ENCODE data around the gene LCLAT1.

Gene LCLAT1

DNA sequence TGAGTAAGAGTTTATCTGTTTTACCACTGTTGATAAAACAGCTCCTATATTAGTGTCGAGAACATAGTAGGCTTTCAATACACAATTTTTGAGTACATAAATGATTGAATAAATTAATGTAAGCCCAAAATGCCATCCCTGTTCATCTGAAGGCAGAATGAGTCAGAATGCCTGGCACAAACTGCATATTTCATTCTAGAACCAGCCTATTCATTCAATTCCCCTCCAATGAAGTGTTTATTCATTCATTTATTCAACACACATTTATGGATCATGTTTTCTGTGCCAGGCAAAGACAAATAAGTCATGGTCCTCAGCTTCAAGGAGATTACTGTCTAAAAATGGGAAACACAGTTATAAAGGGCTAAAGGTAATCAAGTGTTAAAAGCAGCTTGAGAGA is 22.8 kb upstream of the LCLAT1 start:
- DNase-seq = no peak

DNA sequence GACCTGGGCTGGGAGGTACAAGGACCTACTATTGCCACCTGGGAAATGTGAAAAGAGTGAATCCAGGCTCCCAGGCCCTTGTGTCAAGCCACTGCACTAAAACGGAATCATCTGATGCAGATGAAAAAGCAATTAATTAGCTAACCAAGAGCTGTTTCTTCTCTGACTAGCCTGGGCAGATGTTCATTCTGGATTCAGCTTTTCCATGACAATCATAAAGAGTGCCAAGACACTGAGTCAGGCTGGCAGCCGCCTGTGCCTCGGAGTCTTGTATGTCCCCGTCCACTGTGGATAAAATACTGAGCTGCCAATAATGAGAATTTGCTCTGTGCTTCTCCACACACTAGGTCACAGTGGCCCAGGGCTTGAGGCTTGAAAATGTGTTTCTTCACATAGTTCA is 21.7 kb upstream of the LCLAT1 start:
- no peak for DNase-seq

DNA sequence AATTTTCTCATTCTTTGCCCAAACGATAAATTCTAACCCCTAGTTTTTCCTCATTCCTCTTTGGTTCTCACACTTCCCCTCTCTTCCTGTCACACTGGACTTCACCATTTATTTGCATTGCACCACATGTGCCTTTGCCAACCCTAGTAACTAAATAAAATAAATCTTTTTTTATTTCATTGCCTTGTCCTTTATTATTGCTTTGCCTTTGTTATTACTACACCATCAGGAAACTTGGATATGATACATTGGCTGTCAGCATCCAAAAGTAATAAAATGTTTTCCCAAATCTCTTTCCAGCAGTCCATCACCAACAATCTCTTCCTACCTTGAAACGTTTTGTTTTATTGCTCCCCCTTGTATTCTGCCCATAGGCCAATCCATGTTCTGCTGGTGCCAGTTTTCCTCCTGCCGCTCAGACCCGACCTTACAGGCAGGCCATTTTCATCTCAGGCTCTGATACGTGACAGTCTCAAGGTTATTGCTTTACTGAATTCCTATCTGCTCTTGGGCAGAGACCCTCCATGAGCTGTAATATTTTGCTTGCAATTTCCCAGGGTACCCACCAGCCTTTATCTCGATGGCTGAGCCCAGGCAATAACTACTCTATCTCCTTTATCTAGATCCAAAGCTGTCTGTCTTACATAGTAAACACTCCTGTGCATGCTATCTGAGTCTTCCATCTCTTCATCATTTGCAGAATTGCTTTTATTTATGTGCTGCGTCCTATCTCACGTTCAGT is 19.3 kb upstream of the LCLAT1 start:
- DNase-seq = no peak

DNA sequence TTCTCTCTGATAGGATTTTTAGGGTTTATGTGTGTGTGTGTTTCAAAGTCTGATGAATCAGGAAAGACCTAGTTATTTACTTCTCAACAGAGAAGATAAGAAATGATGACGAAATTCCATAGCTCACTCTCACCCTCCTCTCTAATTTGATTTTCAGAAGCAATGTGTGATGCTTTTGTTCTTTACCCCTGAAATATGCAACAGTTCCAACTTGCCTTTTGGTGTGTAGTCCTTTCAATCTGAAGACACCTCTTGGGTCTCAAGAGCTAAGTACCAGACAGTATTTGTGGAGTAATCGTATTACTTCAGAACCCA is 18.7 kb upstream of the LCLAT1 start:
- no peak for DNase-seq

DNA sequence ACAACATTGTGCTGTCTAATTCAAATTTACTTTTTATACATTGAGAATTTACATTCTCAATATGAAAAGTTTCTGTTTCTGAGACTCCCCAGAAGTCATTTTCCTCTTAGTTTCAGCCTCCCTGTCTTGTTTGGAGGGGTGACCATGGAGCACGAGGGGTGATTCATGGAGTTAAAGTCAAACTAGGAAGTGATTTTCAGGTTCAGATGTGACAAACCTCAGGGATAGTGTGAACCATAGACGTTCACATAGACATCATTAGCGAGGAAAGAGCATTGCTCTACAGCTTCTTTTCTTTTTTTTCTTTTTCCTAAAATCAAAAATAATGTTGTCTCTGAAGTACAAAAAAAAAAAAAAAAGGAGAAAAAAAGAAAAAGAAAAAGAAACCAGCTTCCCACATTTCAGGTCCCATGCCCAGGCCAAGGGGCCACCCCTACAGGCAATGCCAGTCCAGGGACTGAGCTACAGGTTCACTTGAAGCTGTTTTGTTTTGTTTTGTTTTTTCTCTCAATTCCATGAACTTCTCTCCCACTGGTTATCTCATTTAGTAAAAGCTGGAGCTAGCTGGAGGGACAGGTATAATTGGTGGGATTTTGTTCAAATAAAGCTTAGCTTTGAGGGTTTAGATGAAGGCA is 18.1 kb upstream of the LCLAT1 start:
- DNase-seq = no peak

DNA sequence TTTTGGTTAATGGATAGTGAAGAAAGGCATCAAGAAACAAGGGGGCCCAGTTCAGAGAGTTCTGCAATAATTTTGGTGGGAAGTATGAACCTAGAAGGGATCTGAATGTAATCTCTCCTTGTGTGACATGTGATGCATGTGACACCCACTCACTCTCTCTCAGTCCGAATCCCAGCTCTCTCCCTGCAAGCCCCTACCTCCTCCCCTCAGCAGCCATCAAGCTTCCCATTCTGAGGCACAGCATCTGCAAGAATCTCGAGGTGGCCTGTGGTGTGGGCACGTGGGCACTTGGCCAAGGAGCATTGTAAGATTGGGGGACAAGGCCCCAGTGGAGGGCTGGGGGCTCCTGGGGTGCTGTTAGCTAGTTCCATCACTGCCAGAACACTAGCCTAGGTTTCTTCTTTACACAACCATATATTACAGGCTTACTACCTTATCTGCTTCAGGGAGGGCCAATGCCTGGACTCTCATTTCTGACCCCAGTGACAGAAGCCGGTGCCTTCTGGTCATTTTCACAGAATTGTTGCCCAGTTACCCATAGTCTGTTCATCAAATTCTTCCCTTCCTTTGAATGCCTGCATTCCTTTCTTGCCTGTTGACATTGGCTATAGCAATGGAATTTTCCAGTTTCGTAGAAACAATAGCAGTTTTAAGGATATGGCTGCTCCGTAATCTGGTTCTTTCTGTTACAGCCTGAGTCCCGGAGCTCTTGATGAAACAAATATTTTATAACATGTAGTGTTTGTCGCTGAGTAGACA is 13.3 kb upstream of the LCLAT1 start:
- DNase-seq = no peak

DNA sequence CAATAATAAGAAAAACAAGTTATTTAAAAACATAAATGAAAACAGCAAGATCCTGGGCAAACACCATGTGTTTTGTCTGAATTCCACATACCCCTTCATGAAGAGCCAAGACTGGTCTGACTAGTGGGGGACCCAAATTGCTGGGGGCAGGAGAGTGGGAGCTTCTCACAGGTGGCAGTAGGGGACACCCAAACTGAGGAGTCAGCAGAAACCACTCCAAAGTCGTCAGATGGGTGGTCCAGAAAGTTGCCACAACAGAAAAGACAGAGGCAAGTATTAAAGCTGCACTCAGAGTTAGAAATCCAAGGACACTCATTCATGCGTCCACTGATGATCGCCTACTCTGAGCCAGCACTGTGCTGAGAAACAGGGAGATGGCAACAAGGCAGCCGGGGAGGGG is 12.3 kb upstream of the LCLAT1 start:
- no peak for DNase-seq

DNA sequence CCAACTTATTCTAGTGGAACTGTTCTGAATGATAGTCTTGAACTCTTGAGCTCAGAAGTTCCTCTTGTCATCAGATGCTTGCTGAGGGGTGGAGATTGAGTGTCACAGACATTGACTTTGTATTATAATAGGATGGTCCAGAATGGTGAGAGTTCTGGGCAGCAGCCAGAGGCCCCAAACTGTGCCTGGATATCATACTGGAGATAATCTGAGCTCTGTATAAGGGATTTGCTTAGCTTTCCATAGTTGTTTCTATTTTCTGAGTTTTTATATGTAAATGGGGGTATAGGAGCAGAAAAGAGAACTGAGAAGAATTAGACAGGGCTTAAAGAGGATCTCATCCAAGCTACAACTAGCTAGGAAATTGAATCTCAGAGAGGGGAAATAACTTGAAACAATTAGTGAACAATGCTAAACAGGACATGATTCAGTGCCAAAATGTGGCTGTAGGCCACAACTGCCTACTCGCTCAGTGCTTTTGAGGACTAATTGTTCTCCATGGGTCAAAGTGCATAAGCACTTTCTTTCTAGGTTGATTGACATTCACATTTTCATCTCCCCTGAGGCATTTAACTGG is 10.1 kb upstream of the LCLAT1 start:
- DNase-seq = no peak

DNA sequence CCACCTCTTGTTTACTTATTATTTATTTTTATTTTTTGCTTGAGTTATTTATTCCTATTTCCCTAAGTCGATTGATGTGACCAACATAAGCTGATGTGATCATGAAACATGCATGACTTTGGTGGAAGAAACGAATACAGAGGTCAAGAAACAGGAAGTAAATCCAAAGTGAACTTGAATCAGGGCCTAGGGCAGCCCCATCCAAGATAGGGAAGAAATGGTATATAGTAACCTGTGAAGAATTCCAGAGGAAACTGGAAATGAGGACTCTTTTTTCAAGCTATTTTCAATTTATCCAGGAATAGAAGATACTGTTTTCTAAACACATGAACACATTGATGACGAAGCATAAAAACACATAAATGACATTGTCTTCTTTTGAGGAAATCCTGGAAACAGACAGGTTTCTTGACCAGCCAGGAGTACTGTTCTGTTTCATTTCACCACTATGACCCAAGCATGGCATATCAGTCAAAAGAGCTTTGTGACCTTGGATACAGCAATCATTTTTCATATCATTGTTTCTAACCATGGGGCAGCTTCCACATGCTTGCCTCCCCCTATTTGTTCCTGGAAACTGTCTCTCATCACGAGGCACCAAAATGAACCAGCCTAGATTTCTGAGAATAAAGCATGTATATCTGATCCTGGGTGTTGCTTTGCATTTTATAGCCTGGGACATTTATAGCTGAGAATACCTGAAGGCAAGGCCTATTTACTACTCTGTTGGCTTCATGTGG is 9.1 kb upstream of the LCLAT1 start:
- DNase-seq = no peak

DNA sequence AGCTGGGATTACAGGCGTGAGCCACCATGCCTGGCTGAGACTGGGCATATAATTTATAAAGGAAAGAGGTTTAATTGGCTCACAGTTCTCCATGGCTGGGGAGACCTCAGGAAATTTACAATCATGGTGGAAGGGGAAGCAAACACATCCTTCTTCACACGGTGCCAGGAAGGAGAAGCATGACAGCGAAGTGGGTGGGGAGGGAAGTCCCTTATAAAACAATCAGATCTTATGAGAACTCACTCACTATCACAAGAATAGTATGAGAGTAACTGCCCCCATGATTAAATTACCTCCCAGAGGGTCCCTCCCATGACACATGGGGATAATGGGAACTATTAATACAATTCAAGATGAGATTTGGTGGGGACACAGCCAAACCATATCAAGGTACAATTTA is 7.8 kb upstream of the LCLAT1 start:
- no peak for DNase-seq

DNA sequence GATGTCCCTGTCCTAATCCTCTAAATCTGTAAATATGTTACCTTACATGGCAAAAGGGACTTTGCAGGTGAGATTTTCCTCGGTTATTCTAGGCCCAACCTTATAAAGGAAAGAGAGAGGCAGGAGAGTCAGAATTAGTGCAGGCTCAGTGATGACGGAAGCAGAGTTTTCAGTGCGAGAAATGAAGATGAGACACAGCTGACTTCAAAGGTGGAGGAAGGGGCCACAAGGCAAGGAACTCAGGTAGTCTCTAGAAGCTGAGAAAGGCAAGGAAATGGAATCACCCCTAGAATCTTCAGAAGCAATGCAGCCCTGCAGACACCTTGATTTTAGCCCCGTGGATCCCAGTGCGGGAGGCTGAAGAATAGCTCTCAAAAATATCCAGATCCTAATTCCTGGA is 7.2 kb upstream of the LCLAT1 start:
- DNase-seq = no peak

DNA sequence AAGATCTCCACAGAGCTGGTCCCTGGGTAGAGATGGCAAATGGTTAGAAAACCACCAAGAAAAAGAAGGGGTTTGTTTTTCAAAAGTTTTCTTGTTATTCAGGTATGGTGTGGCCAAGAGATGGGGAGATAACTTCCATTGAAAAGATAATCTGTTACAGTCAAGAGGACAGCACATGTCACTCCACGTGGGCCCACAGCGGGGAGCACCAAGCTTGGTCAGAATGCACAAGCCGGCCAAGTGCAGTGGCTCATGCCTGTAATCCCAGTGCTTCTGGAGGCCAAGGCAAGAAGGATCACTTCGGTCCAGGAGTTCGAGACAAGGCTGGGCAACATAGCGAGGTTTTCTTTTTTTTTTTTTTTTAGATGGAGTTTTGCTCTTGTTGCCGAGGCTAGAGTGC is 6.0 kb upstream of the LCLAT1 start:
- DNase-seq = no peak

DNA sequence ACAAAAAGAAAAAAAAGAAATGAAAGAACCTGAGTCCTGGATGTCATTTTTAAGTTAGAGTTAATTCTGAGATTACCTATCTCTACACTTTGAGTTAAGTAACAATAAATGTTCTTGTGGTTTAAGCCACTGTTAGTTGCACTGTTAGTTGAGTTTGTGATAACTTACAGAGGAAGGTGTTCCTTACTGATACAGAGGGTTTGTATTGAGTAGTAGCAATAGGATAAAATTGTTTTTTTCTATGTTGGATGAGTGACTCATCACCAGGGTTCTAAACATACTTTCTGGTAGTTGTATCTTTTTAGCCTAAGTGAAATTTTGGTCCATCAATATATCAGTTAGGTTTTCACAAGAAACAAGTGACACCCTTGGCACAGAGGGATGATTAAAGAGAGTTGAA is 4.0 kb upstream of the LCLAT1 start:
- no peak for DNase-seq

DNA sequence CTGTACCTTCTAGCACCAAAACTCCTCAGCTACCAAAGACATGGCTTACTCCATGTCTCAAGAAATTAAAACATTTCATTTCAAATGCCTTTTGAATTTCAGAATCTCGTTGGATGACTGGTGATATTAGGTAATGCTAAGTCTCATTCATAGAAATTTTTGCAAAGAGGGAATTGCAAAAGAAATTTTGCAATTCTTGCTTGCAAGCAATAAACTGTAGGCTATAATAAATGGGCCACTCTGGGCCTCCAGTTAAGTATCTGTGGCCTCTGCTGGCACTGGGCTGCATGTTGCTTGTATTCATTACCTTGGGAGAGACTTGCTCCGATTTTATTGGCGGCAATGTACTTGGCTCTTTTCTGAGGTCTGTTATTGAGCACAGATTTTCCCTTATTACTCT is 2.8 kb upstream of the LCLAT1 start:
- no peak for DNase-seq

DNA sequence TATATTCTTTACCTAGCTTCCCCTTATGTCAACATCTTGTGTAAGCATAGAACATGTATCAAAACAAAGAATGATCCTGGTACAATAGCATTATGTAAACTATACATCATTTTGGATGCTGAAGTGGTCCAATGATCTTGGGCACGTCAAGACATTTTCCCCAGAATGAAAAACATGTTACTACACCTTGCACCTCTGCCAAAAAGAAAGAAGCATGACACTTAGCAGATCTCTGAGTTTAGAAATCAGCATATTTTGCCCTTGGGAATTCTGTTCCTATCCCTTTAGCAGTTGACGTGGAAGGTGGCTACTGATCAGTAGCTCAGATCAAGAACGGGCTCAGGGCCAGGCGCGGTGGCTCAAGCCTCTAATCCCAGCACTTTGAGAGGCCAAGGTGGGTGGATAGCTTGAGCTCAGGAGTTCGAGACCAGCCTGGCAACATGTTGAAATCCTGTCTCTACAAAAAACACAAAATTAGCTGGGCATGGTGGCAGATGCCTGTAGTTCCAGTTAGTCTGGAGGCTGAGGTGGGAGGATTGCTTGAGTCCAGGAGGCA is 1.7 kb upstream of the LCLAT1 start:
- no peak for DNase-seq

DNA sequence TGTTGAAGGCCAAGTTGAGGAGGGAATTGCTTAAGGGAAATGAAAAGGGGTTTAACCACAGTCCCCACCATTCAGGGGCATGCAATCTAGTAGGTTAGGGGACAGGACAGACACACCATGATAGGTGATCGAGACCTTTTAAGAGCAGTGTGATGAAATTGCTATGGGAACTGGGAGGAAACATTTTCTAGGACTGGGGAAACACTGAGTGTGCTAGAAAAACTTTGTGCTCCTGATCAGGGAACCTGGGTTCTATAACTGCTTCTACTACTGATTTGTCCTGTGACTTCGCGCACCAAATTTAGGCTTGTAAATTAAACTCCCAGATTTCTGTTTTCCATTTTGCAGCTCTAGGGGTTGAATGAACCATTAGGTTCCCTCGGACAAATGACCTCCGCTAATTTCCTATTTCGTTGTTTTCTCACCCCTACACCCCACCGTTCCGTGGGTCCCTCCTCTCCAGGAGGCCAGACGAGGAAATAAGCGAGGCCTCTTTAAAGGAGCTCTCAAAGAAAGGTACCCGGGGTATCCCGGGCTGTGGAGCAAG is 371 bp upstream of the LCLAT1 start:
- DNase-seq = no peak

DNA sequence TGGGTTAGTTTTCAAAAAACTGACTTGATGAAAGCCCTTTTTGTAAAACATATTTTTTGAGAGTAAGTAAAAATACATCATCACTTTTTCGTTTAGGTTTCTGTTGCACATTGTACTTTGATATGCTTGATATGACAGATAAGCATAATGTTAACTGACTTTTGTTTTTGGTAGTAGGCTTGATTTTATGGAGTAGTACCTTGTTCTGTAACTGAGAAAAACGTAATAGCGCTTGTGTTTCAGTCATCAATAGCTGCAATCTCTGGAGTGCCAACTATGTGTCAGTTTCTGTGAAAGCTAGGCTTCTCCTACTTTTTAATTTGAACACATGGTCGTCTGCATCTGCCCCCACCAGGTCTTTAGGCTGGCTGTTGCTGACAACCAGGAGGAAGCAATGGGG is 1.3 kb downstream of the LCLAT1 start:
- no peak for DNase-seq

DNA sequence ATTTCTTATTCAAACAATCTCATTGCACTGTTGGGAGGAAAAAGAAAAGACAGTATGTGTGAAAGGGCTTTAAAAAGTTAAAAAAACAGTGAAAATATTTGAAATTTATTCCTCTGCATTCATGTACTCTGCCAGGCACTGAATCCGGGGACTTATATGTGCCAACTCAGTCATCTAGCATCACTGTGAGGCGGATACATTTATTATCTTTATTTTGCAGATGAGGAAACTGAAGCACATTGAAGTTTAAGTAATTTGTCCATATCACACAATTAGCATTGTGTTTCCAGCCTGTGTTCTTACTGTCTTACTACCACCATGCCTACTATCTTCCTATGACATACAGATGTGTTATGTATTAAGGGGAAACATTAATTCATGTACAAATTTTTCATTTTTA is 1.8 kb downstream of the LCLAT1 start:
- DNase-seq = no peak

DNA sequence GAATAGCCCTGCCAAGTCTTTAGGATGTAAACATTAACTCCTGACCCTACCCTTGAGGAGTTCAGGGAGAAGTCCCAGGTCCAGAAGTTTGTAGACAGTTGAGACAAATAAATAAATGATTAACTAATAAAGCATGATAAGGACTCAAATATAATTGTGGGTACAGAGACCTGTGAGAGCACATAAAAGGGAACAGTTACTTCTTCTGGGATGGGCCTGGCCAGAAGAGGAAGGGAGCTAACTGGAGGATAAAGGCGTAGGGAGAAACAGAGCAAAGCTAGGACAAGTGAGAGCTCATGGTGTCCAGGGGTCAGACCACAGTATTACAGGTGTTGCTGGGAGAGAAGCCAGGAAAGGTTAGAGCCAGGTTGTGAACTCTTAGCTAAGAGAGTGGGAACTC is 3.0 kb downstream of the LCLAT1 start:
- no peak for DNase-seq

DNA sequence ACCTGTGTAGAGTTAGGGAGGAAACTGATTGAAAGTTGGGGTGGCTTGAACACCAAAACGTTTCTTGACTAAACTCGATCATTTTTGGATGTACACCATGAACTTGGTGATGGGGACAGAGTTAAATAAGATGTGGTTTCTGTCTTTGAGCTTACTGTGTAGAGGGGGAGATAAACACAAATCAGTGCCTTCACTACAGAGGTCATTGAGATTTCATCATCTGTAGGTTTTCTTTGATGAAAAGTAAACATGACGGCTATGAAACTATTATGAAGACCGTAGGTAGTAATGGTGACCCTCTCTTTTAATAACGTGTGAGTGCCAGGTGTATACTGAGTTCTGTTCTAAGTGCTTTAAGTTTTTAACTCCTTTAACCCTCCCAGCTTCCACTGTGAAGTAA is 6.5 kb downstream of the LCLAT1 start:
- DNase-seq = no peak

DNA sequence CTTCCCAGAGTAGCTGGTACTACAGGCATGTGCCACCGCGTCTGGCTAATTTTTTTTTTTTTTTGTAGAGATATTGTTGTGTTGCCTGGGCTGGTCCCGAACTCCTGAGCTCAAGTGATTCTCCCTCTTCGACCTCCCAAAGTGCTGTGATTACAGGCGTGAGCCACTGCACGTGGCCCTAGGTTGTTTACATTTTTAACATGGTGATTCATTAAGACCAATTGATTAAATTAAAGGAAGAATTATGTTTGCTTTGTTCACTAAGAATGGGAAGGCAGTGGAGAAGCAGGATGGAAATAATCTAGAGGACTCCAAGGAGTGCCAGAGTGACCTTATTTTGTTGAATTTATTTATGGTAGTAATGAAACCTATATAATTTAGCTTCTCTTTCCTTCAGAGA is 7.5 kb downstream of the LCLAT1 start:
- DNase-seq = no peak

DNA sequence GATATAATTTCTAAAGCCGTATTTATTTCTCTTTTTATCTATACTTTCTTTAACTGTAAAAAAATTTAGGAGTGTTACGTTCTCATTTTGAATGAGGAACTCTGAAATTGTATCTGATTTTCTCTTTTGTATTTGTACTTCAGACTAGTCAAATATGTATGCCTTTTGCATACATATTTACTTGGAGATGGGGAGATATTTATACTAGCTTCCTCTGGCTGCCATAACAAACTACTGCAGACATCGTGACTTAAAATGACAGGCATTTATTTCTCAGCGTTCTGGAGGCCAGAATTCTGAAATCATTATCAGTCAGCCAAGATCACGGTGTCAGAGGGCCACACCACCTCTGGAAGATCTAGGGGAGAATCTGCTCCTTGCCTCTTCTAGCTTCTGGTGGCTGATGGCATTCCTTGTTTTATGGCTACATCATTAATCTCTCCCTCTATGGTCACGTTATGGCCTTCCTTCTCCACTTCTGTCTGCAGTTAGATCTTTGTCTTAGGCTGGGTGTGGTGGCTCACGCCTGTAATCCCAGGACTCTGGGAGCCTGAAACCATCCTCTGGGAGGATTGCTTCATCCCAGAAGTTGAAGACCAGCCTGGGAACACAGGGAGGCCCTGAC is 8.2 kb downstream of the LCLAT1 start:
- no peak for DNase-seq

All from NCI-H1048 (cell line).